GM23248 (cell line): Measurements from ENCODE around the gene USP10.

Experiments
- EZH2 ChIP-seq: fragments of 200-600 bp; sonication (generic); IDR thresholded peaks from 2 replicates; pipeline ENCODE4 v1.6.1; 2018; ENCODE audit warnings: antibody characterized with exemption, mild to moderate bottlenecking; ENCODE audit not compliant: insufficient read depth, poor library complexity, severe bottlenecking
- EZH2phosphoT487 ChIP-seq: fragments of 200-600 bp; sonication (generic); IDR thresholded peaks from 2 replicates; pipeline ENCODE4 v1.6.1; 2018; ENCODE audit warnings: antibody characterized with exemption, moderate library complexity, mild to moderate bottlenecking, low read depth; ENCODE audit not compliant: insufficient read depth

- TF ChIP-seq EZH2phosphoT487 (no peak), EZH2 (no peak)
These were observed 57.0 kb downstream of the USP10 start for GRCh38 chr16:84756830-84757229.
